GM19240 (cell line): ENCODE results near the gene ZNF791.
"Not testable (repeated sequence)": the region's sequence is repeated elsewhere in the genome, so short reads cannot be mapped to it uniquely, and the experiment has no call there.

Experiments
- DNase-seq: peaks from one replicate; pipeline ENCODE4 v3.0.0; 2011; ENCODE audit warnings: low spot score; ENCODE audit not compliant: insufficient read length

Gene ZNF791

DNA sequence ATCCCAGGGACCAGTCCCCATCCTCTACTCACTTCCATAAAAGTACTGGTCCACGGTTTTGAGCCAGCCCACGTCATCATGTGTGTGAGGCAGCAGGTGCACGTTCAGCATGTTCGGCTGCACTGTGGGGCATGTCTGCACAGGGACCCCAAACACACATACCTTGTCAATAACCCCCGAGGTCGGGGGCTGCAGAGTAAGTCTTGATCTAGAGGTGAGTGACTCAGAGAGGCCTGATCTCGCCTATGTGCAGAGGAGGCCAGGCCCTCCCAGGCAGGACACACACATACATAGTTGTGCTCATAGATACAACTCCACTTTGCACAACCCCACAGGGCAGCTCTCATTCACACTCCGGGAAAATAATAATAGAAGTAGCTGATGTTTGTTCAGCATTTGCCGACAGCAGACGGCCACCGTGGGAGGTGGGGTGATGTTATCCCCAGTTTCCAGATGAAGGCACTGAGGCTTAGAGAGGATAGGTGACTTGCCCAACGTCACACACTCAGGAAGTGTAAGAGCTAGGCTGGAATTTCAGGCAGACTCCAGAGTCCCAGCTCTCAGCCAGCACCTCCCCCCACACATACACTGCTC lies 55.0 kb downstream of the ZNF791 start:
- DNase-seq, result no peak

DNA sequence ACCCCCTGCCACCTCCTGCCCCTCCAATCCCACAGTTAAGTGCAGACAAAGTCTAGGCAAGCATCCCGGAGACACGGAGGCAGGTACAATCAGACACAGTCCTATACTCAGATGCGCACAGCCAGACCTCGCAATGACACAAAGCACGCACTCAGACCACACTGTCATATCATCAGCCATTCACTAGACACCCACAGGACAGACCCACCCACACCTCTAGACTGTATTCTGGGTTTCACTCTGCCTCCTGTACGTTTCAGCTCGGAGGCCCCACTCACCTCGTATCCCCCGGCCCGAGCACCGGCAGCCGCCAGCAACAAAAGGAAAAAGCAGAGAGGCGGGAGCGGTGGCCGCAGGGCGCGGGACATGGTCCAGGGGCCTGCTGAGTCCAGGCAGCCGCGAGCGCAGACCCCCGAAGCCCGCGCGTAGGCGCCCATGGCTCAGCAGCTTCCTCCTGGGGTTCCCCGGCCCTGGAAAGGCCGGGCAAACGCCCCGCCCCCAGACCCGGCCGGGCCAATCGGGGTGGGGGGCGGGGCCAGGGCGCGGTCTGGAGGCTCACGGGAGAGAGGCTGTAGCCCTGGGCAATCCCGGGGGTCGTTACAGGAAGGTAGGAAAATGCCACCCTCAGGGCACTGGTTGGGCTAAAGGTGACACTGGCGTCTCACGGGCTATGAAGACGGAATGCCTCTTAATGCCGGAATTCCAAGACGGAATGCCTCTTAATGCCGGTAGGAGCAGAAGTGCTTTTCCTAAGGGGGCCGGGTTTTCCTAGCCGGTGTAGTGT lies 55.7 kb downstream of the ZNF791 start, which contains the start of the genes MAN2B1 and WDR83:
Gene MAN2B1, minus strand, starts transcription at position 478 of the 784 bp plus-strand sequence. Its CDS starts 41 bp downstream, at position 437.
Gene WDR83, plus strand, starts transcription at position 543 of the 784 bp plus-strand sequence. CDS start 2,984 bp downstream, outside the sequence.
- peak; percentile 80 for DNase-seq

DNA sequence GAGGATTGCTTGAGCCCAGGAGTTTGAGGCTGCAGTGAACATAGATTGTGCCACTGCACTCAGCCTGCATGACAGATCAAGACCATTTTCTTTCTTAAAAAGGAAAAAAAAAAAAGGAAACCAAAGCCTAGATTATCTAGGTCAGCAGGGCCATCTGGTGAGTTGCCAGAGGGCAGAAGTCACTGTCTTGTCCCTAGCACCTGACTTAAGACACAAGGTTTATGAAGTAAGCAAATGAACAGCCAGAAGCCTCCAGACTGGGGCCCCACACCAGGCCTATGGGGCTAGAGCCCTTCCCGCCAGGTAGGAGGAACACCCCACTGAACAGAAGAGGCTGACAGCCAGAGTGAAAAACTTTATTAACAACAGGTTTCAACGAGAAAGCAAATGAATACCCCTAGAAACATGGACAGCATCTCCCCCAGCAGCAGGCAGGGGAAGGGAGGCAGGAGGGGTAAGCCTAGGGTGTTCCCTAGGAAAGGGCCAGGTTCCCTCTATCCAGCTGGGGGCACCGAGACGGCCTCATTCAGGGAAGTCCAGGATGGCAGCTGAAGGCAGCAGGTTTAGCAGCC lies 57.1 kb downstream of the ZNF791 start:
- no peak for DNase-seq

DNA sequence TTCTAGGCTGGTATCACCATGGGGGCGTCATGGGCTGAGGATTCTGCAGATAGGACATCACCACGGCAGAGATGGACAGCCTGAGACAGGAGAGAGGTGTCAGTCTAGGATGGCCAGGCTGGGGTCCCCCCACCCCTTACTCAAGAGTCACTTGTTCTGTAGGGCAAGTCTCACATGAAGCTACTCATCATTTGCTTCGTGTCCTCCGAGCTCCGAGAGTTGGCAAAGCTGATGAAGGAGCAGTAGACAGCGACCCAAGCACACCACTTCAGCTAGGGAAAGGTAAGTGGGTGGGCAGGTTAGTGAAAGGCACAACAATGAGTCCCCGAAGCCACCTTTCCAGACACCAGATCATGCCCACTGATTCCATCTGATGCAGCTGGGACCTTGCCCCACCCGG lies 57.6 kb downstream of the ZNF791 start:
- no peak for DNase-seq

DNA sequence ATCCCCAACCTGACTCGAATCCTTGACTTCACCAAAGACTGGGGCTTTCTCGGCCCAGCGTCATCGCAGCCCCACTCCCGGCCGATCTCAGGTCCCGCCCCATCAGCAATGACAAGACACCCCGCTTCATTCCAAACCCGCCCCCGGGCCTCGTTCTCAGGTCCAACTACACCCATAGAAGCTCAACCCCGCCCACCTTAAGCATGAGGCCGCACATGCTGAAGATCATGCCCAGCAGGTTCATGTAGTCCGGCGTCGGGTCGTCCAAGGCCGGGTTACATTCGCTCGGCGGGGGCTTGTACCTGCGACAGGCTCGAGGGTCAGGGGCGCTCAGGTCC lies 58.2 kb downstream of the ZNF791 start:
- no peak for DNase-seq

DNA sequence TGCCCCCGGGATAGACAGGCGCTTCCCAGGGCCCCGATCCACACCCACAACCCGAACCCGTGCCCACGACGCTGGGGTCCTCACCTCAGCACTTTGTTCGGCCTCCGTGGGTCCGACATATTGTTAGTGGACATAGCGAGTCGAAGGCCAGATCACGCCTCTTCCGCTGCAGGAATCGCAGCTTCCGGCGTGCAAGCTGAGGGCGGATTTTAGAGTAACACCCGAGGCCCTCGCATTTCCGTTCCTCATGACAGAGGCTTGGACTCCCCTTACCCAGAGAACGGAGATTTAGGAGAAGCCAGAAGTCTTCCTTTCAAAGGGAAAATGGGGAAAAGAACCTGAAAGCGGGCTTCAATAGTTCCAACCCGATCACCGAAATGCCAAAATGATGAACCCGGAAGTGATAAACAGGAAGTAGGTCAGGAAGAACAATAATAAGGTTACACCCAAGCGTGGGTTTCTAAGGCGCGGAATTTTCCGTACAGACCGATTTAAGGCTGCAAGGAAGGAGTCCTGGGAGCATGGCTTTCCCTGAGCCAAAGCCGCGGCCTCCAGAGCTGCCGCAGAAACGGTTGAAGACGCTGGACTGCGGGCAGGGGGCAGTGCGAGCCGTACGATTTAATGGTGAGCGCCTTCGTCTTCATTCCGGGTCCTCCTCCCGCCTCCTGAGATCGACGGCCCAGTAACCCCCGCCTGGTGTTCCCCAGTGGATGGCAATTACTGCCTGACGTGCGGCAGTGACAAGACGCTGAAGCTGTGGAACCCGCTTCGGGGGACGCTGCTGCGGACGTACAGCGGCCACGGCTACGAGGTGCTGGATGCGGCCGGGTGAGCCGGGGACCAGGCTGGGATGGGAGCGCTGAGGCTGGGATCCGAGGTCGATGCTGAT lies 58.8 kb downstream of the ZNF791 start:
- DNase-seq, result no peak

DNA sequence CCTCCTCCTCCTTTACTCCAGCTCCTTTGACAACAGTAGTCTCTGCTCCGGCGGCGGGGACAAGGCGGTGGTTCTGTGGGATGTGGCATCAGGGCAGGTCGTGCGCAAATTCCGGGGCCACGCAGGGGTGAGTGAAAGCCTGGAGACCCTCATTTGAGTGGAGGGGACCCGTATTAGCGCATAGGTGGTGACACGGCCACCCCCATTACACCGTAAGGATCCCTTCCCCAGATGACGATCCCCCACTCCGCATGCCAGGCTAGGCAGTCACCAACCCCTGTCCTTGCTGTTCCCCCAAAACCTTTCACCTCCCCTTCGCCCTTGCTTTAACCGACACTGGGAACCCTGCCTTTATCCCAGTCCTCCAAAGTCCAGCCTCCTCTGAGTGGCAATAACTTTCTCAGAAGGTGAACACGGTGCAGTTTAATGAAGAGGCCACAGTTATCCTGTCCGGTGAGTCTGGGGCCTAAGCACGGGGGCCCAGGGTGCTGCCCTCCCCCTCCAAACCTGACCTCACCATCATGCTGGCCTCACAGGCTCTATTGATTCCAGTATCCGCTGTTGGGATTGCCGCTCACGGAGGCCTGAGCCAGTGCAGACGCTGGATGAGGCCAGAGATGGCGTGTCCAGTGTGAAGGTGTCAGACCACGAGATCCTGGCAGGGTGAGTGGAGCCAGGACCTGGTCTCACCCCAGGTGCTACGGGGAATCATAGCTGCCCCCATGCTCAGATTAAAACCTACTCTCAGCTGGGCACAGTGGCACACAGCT lies 59.6 kb downstream of the ZNF791 start:
- DNase-seq, result no peak

DNA sequence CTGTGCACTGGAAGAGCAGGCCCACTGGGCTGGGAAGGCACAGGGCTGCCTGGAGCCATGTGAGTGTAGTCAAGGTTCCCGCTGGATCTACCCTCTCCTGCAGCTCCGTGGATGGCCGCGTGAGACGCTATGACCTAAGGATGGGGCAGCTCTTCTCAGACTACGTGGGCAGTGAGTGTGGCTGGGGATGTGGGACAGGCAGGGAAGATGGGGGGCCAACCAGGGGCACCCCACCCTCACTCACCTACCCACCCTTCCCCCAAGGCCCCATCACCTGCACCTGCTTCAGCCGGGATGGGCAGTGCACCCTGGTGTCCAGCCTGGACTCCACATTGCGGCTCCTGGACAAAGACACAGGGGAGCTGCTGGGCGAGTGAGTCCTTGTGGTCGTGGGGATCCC lies 62.0 kb downstream of the ZNF791 start:
- no peak for DNase-seq

DNA sequence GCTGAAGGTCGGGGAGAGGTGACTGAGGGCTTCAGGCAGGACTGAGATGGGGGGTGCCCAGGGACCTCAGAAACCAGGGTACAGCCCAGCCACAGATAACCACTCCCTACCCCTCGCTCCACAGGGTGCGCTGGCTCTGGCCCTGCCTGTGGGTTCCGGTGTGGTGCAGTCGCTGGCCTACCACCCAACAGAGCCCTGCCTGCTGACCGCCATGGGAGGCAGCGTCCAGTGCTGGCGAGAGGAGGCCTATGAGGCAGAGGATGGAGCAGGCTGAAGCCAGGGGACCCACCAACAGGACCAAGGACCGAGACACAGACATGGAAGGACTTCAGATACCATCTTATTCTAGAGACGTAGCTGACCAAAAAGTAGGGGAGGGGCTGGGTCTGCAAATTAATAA lies 64.7 kb downstream of the ZNF791 start:
- no peak for DNase-seq

DNA sequence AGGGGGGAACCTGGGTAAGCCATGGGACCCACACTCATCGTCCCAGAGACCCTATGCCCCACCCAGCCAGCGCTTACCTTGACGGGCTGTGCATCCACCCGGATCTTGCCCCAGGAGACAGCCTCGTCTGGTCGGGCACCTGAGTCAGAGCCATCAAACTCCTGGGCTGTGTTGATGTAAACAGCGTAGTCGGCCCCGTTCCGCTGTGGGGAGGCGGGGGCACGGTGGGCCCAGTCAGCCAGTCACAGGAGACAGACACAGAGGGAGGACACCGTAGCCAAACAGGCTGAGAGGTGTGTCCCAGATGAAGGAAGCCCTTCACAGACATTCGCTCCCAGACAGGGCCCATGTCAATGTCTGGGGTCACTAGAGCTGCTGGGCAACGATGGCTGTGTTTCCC lies 65.2 kb downstream of the ZNF791 start:
- no peak for DNase-seq

DNA sequence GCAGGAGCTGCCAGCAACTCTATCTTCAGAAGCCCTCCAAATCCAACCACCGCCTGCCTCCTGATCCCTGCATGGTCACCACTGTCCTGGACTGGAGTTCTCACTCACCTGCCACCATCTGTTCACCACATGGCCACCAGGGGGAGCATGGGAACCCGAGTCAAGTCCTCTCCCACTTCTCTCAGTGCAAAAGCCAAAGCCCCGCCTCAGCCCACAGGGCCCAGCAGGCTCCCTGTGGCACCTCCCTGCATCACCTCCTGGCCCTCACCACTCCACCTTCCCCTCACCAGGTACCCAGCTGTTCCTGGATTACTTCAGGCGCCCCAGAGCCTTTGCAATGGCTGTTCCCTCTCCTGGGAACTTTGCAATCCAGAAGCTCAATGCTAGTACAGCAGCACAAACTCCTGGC lies 65.7 kb downstream of the ZNF791 start:
- no peak for DNase-seq

DNA sequence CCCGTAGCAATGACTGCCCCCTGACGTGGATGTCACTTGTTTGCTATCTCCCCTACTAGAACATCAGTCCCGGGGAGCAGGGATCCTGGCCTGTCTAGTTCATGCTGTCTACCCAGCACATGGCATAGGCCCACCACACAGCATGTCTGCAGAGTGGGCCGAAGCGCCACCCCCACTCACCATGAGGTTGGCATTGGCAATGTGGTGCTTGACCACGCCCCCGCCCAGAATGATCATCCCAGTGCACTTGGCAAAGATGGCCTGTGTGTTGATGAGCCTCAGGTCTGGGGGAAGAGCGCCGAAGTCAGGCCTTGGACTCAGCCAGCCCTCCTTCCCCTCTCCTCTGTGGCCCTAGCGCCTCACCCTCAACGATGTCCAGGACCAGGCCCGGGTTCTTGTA lies 66.2 kb downstream of the ZNF791 start:
- DNase-seq, result no peak

DNA sequence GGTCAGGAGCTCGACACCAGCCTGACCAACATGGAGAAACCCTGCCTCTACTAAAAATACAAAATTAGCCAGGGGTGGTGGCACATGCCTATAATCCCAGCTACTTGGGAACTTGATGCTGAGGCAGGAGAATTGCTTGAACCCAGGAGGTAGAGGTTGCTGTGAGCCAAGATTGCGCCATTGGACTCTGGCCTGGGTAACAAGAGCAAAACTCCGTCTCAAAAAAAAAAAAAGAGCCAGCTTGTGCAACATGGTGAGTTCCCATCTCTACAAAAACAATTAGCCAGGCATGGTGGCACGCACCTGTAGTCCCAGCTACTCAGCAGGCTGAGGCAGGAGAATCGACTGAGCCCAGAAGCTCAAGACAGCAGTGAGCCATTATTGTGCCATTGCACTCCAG lies 67.3 kb downstream of the ZNF791 start:
- DNase-seq, result not testable (repeated sequence)

DNA sequence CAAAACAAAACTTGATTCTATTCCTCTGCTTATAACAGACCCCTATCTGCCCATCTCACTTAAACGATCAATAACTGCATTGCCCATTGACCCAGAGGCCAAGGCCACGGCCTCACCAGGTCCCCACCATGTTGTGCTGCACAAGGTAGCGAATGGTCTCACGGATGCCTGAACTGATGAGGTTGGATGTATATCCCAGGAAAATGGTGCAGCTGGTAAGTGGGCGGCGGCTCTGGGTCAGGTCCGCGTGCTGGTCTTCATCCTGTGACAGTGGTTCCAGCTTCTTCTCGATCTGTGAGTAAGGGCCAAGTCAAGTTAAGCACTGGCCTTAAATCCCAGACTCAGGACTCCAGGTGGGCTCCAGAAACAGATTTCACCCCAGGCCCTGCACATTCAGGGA lies 69.3 kb downstream of the ZNF791 start:
- DNase-seq, result no peak

DNA sequence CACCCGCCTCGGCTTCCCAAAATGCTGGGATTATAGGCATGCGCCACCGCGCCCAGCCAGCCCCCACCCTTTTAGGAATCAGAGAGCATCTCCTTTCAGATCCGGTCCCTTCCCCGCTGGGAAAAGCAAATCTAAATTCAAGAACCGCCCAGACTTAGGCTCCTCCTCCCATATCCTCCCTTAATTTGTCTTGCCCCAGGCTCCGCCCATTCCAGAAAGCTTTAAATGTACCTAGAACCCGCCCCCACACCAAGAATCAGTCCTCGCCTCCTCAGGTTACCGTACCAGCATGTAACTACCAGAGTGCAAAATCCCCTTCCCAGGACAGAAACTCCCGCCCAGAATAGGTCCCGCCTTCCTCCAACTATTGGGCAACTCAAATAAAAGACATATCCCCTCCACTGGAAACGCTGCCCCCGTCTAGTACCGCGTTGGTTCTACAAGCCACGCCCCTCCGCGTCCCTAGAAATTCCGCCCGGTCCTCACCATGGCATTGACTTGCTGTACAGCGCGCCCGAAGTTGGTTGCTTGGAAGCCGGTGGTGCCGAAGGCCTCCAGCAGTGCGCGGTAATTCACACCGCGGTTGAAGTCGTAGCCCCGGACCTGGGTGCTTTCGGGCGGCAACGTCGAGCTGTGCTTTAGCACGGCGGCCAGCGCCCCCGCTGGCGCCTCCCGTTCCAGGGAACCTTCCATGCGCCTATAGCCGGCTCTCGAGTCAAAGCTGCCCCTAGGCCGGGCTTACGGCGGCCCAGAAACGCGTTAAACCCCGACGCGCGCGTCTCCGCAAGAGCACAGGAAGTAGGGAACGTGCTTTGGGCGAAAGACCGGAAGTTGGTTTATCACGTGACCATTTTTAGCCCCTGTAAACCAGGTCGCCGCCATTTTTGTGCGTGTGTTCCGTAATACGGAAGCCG lies 70.6 kb downstream of the ZNF791 start, which contains the start of gene DHPS:
Gene DHPS, minus strand, starts transcription at position 807 of the 914 bp plus-strand sequence. Its CDS starts 114 bp downstream, at position 693.
- peak; percentile 96 for DNase-seq
